ENCODE data around the gene CYP2F1.
"Not testable (repeated sequence)": the region's sequence is repeated elsewhere in the genome, so short reads cannot be mapped to it uniquely, and the experiment has no call there.

CYP2F1 gene, protein sequence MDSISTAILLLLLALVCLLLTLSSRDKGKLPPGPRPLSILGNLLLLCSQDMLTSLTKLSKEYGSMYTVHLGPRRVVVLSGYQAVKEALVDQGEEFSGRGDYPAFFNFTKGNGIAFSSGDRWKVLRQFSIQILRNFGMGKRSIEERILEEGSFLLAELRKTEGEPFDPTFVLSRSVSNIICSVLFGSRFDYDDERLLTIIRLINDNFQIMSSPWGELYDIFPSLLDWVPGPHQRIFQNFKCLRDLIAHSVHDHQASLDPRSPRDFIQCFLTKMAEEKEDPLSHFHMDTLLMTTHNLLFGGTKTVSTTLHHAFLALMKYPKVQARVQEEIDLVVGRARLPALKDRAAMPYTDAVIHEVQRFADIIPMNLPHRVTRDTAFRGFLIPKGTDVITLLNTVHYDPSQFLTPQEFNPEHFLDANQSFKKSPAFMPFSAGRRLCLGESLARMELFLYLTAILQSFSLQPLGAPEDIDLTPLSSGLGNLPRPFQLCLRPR

DNA sequence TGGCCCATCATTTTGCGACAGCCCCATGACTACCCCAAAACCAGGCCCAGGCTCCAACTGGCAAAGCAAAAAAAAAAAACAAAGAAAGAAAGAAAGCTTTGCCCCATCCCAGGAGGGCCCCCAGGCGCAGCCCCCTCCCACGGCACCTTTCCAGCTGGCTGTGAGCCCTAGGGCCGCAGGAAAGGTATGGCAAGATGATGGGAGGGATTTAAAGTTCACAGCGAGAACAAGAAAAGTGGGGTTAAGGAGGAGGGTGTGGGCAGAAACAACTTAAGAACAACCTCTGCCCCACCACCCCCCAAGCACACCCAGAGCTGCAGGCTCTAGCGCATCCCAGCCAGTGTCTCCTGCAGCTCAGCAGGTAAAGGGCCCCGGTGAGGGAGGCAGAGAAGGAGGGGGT lies at the start of gene CYP2F1:
Gene CYP2F1 (plus strand): TSS at position 301 of the 400 bp plus-strand sequence. CDS start 1,757 bp downstream, outside the sequence.
- no peak for DNase-seq

DNA sequence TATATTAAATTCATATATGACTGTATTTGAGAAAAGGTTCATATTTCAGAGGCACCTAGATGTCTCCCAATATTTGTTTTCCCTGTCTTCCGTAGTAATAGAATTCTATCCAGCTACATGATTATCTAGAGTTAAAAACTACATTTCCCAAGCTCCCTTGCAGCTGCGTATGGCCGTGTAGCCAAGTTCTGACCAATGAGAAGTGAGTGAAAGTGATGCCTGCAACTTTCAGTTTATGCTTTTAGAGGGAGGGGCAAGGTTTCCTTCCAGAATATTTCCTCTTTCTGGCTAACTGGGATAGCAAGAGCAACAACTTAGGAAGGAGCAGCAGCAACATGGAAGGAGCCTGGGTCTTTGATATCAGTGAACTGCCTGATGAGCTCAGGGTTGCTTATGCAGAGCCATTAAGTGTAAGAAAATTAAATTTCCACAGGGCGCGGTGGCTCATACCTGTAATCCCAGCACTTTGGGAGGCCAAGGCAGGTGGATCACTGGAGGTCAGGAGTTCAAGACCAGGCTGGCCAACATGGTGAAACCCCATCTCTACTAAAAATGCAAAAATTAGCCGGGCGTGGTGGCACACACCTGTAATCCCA lies 49.2 kb upstream of the CYP2F1 start:
- DNase-seq, result no peak

DNA sequence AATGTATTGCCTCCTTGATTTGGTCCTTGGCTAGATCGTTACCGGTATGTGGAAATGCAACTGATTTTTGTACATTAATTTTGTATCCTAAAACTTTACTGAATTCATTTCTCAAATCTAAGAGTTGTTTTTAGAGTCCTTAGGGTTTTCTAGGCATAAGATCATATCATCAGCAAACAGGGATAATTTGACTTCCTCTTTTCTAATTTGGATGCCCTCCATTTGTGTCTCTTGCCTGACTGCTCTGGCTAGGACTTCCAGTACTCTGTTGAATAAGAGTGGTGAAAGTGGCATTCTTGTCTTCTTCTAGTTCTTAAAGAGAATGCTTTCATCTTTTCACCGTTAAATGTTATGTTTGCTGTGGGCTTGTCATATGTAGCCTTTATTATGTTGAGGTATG lies 37.9 kb upstream of the CYP2F1 start:
- DNase-seq, result no peak

DNA sequence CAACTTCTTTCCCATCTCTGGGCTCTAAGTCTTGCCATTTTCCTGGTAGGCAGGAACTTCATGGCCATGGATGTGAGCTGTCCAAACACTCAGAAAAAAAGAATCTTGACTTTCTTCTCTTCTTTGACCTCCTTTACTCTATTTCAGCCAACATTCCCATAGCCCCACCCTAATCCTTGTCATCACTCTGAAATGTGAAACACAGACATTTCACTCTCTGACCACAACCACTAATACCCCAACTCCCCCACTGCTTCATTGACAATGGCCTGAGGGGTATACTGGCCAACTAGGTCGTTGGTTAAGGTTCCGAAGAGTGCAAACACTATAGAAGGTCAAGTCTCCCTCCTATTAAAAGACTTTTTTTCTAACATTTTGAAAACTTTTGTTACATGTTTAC lies 30.7 kb upstream of the CYP2F1 start:
- no peak for DNase-seq

DNA sequence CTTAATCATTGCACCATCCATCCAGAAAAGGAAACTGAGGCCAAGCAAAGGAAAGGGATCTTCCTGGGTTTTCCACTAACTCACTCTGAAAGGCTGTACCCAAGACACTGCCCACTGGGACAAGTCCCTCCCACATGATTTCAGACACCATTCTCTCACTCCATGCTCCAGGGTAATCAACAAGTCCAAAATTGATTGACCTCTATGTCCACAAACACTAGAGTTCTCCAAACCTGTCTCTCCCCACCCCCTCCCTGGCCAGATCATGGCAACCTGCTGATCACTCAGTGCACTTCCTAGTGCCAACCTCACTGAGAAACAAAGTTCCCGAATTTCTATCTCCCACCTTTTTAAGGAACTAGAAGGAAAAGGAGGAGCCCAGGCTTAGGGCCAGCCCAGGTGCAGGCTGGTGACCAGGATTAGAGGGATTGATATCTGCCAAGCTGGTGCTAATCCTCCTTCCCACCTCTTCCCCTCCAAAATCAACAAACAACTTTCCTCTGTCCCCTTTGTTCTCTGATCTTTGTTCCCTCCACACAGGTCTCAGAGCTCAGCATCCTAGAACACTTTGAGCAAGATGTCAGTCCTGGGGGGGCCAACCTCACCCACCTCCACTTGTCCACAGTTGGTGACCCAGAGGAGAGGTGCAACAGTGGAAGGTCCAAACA lies 28.4 kb upstream of the CYP2F1 start:
- DNase-seq, result no peak

DNA sequence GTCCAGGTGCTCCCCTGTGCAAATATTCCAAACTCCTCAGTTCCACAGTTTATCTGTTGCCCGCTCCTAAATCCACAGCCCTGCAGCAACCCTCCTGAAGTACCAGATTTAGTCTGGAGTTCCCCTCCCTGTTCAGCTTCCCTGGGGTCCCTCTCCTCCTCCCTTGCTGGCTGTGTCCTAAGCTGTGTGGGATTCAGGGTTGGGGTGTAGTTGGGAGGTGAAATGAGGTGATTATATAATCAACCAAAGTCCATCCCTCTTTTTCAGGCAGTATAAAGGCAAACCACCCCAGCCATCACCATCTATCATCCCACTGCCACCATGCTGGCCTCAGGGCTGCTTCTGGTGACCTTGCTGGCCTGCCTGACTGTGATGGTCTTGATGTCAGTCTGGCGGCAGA lies 26.1 kb upstream of the CYP2F1 start, which contains the start of gene CYP2A13:
Gene CYP2A13 (plus strand): TSS at position 301 of the 400 bp plus-strand sequence. CDS start 21 bp downstream, at position 322.
- DNase-seq, result no peak

DNA sequence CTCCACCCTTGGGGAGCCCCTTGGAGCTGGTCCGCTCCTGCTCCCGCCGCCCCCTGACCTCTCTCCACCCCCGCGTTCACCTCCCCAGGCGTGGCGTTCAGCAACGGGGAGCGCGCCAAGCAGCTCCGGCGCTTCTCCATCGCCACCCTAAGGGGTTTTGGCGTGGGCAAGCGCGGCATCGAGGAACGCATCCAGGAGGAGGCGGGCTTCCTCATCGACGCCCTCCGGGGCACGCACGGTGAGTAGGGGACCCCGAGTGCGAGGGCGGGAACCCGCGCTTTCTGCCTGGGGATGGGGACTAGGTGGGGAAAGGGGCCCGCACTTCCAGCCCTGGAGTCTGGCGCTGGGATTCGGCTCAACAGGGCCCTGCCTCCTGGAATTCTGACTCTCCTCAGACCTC lies 24.3 kb upstream of the CYP2F1 start:
- no peak for DNase-seq

DNA sequence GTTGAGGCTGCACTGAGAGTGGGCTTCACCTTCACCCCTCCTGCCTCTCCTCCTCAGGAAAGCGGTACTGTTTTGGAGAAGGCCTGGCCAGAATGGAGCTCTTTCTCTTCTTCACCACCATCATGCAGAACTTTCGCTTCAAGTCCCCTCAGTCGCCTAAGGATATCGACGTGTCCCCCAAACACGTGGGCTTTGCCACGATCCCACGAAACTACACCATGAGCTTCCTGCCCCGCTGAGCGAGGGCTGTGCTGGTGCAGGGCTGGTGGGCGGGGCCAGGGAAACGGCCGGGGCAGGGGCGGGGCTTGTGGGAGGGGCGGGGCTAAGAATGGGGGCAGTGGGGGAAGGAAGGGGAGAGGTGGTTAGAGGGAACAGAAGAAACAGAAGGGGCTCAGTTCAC lies 18.5 kb upstream of the CYP2F1 start:
- DNase-seq, result no peak

DNA sequence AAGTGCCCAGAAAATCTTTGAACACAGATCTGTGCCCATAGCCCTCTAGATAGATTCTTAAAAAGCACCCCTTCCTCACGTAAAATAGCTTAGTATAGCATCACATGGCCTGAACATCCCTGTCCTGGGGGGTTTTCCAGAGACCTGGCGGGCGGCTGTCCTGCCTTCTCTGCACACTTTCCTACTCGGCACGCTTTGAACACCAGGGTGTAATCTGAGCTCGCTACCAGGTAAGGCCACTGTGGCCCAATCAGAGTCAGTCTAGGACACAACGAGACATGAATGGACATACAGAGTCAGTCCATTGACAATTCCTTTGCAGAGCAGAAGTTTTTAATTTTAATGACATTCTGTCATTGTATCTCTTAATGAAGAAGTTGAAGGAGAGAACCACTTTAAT lies 17.9 kb upstream of the CYP2F1 start:
- DNase-seq, result no peak

DNA sequence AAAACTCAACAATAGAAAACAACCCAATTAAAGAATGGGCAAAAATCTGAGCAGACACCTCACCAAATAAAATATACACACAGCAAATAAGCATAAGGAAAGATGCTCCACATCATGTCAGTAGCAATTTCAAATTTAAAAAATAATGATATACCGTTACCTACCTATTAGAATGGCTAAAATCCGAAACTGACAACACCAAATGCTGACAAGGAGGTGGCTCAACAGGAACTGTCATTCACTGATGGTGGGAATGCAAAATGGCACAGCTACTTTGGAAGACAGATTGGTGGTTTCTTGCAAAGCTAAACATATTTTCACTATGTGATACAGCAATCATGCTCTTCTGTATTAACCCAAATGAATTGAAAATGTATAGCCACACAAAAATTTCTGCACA lies 16.9 kb upstream of the CYP2F1 start:
- DNase-seq, result no peak

DNA sequence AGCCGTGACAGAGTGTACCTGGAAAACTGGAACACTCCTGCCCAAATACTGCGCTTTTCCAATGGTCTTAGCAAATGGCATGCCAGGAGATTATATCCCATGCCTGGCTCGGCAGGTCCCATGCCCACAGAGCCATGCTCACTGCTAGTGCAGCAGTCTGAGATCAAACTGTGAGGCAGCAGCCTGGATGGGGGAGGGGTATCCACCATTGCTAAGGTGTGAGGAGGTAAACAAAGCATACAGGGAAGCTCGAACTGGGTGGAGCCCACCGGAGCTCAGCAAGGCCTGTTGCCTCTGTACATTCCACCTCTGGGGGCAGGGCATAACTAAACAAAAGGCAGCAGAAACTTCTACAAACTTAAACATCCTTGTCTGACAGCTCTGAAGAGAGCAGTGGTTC lies 15.5 kb upstream of the CYP2F1 start:
- DNase-seq, result no peak

DNA sequence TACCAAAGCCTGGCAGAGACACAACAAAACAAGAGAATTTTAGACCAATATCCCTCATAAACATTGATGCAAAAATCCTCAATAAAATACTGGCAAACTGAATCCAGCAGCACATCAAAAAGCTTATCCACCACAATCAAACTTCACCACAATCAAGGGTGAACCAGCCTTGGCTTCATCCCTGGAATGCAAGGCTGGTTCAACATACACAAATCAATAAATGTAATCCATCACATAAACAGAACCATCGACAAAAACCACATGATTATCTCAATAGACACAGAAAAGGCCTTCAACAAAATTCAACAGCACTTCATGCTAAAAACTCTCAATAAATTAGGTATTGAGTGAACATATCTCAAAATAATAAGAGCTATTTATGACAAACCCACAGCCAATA lies 12.0 kb upstream of the CYP2F1 start:
- DNase-seq, result not testable (repeated sequence)

DNA sequence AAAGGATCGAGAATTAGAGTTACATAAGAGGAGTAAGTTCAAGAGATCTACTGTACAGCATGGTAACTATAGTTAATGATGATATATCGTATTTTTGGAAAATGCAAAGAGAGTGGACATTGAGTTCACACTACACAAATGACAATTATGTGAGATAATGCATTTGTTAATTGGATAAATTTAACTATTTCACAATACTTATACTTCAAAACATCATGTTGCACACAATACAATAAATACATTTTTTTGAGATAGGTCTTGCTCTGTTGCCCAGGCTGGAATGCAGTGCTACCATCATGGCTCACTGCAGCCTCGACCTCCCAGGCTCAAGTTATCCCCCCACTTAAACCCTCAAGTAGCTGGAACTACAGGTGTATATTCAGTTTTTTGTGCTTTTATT lies 8.1 kb upstream of the CYP2F1 start:
- no peak for DNase-seq

DNA sequence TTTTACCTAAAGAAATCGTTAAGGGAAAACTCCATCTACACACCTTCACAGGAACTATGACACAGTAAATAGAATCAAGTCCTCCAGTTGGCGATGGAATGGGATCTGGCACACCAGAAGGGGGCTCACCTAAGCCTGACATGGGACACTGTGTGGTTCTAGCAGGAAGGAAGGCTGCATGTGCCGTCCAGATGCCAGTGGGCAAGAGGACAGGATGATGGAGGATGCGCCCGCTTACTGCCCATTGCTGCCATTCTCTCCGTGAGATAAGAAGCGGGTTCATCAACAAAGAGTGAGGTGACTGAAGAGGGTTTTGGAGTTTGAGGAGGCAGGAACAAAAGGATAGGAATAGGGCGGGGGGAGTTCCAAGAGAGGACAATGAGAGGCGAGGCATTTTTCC lies 2.9 kb upstream of the CYP2F1 start:
- DNase-seq, result no peak

DNA sequence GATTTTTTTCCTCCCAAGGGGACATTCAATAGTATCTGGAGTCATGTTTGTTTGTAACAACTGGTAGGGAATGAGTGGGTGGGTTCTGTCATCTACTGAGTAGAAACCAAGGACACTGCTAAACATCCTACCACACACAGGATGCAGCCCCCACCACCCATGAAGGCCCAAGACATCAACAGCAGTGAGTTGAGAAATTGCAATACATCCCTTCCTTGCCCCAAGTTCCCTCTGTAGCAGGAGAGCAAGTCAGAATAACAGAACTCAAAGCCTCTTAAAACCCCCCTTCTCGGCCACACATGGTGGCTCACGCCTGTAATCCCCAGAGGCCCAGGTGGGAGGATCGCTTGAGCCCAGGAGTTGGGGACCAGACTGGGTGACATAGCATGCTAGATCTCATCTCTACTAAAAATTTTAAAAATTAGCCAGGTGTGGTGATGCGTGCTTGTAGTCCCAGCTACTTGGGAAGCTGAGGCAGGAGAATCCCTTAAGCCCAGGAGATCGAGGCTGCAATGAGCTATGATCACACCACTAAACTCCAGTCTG lies 2.4 kb upstream of the CYP2F1 start:
- DNase-seq, result no peak

DNA sequence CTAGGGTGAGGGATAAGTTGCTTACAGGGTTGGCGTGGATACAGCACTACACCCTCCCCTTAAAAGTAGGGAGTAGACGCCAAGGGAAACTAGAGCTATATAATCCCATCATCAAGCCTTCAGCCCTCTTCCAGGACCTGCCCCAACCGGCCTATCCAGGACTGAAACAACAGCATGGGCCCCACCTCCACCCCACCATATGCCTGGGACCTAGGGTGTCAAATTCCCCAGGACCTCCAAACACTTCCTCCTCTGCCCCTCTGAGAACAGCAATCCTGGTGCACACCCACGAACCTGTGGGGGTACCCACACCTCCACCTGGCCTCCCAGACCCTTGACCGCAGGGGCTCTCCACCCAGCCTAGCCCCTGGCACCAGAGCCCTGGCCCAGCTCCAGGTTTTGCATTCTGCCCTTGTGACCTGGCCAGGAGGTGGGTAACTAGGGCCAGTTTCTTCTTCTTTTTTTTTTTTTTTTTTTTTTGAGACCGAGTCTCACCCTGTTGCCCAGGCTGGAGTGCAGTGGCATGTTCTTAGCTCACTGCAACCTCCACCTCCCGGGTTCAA lies 1.4 kb upstream of the CYP2F1 start:
- no peak for DNase-seq

DNA sequence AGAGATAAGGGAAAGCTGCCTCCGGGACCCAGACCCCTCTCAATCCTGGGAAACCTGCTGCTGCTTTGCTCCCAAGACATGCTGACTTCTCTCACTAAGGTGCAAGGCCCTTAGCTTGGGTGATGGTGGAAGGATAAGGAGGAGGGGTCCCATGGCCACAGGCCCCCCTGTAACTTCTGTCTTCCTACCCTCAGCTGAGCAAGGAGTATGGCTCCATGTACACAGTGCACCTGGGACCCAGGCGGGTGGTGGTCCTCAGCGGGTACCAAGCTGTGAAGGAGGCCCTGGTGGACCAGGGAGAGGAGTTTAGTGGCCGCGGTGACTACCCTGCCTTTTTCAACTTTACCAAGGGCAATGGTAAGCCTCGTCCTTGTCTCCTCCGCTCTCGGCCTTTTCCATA lies 2.0 kb downstream of the CYP2F1 start:
- DNase-seq, result no peak

DNA sequence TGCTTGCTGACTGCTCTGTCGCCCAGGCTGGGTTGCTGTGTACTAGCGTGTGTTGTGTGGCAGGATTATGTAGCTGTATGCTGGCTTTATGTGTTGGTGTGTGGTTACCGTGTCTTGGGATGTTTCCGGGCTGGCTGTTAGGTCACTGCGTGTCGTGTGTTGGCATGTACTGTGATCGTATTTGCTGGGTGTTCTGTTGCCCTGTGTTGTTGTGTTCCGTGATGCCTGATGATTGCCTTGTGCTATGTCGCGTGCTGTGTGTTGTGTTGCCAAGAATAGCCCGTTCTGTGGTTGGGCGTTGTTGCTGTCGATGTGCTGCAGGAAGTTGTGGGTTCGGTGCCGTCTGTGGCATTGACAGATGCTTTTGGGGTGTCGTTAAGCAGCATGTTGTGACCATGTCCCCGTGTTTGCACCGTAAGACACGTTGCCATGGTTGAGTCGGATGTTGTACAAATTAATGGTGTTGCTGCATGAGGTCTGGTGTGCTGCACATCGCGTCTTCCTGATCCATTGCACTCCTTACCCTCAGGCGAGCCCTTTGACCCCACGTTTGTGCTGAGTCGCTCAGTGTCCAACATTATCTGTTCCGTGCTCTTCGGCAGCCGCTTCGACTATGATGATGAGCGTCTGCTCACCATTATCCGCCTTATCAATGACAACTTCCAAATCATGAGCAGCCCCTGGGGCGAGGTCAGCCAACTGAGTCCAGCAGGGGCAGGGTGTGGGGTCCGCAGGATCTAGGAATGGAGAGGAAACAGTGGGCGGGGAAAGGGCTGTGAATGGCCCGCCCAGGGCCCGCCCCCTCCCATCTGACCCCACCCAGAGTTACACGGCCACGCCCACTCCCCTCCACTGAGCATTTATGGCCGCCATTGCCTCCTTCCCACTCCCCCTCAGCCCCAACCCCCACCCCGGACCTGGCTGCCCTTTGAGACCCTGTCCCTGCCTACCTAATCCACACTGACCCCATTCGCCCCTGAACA lies 7.0 kb downstream of the CYP2F1 start:
- DNase-seq, result not testable (repeated sequence)

DNA sequence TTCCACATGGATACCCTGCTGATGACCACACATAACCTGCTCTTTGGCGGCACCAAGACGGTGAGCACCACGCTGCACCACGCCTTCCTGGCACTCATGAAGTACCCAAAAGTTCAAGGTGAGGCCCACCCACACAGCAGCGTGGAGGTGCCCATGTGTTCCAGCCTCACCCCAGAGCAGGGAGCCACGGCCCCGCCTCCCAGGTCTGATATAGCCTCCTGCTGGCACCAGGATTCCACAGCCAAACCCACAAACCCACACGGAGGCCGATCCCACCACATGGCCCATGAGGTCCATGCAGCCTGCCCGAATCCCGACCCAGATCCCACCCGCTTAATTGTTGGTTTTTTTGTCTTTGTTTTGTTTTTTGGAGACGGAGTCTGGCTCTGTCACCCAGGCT lies 8.6 kb downstream of the CYP2F1 start:
- not testable (repeated sequence) for DNase-seq

DNA sequence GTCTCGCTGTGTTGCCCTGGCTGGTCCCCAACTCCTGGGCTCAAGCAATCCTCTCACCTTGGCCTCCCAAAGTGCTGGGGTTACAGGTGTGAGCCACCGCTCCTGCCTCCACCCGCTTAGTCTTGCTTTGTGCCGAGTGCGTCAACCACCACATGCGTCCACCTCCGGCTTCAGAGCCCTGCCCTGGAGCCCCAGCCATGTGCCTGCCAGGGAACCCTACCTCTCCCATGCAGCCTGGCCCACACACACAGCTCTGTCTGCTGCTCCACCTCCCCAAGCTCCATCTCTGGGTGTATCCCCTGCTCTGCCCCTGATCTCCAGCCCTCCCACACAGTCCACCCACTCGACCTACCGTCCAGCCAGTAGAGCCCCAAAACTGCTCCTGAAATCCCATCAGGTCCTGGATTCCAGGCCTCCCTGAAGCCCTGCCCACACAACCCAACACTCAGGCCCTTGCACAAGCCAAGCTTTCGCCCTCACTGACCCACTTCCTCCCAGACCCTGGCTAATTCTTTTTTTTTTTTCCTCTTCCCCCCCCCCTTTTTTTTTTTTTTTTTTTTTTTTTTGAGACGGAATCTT lies 9.6 kb downstream of the CYP2F1 start:
- DNase-seq, result no peak

DNA sequence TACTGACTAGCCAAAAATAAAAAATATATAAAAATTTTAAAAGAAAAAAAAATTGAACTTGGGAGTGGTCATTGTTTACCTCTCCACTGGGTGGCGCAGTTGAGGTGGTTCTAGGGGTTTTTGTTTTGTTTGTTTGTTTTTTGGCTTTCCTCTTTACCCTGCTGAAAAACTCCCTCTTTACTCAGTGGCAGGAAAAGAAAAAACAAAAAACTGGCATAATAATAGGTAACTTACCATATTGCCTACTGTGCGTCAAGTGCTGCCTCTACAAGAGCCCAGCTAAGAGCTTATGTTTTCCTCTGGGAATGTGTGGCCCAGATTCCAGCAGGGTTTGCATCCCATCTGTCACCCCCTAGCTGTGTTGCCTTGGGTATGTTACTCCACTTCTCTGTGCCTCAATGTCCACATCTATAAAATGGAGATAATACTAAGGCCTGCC lies 12.6 kb downstream of the CYP2F1 start:
- DNase-seq, result not testable (repeated sequence)

All from COR-L47 (cell line).